WTC11 (cell line): ENCODE measurements around the gene TRIM65.

Source experiments
- CREB1 ChIP-seq: sonication (generic); formaldehyde crosslinking; IDR thresholded peaks from 2 replicates; pipeline ENCODE4 v1.8.0; 2023; ENCODE audit warnings: mild to moderate bottlenecking, missing genetic modification reagents
- CTCF ChIP-seq: fragments of 200-600 bp; IDR thresholded peaks from 2 replicates; pipeline ENCODE4 v1.8.0; 2022; ENCODE audit warnings: antibody characterized with exemption
- ESRRA ChIP-seq: sonication (generic); formaldehyde crosslinking; IDR thresholded peaks from 2 replicates; pipeline ENCODE4 v1.8.1; 2022; ENCODE audit warnings: mild to moderate bottlenecking, missing genetic modification reagents, borderline replicate concordance
- MYBL2 ChIP-seq: sonication (generic); formaldehyde crosslinking; IDR thresholded peaks from 2 replicates; pipeline ENCODE4 v1.8.1; 2023; ENCODE audit warnings: mild to moderate bottlenecking, moderate library complexity, missing genetic modification reagents
- PREB ChIP-seq: sonication (generic); formaldehyde crosslinking; IDR thresholded peaks from 2 replicates; pipeline ENCODE4 v1.8.1; 2022; ENCODE audit warnings: mild to moderate bottlenecking, missing genetic modification reagents, moderate library complexity, borderline replicate concordance
- TP53 ChIP-seq: sonication (generic); formaldehyde crosslinking; IDR thresholded peaks from 2 replicates; pipeline ENCODE4 v1.8.1; 2023; ENCODE audit warnings: mild to moderate bottlenecking, missing genetic modification reagents

GRCh38 chr17:75850928-75851692 is 45.6 kb downstream of the TRIM65 start:
- TF ChIP-seq CTCF (no peak), MYBL2 (CRISPR knock-in tag) (no peak), CREB1 (no peak), ESRRA (CRISPR knock-in tag) (no peak), PREB (CRISPR knock-in tag) (no peak), TP53 (CRISPR knock-in tag) (no peak)
